ENCODE measurements around the gene ZNF600. TPM values are rescaled to one million over a fixed set of nuclear protein-coding genes. Genes with fewer than 3 reads are reported as not detected.
"Not testable (repeated sequence)": the region's sequence is repeated elsewhere in the genome, so short reads cannot be mapped to it uniquely, and the experiment has no call there.

ZNF600 gene
- total RNA-seq, 1 donor from 2014 or later = 2.3 TPM

GRCh38 chr19:52734331-52734892 lies 52.2 kb downstream of the ZNF600 start:
- peak overlapping the region; percentile 99 for H3K4me3 Mint-ChIP-seq
- peaks cover 34% of the 10 kb centered on the region for H3K4me1 Mint-ChIP-seq
- peak; percentile 11 for DNase-seq (ENCODE audit: low read depth, low spot score)
- peak overlapping the region; percentile 89 for H3K27ac Mint-ChIP-seq (ENCODE audit: unreplicated experiment)
- no peak for TF ChIP-seq CTCF (conservative IDR thresholded peaks at IDR 0.05)
- no peaks in the 10 kb centered on the region for H3K9me3 Mint-ChIP-seq
- no peaks in the 10 kb centered on the region for H3K36me3 Mint-ChIP-seq (ENCODE audit: low read depth)
- no peaks in the 10 kb centered on the region for H3K27me3 Mint-ChIP-seq (ENCODE audit: low read depth)

GRCh38 chr19:52726051-52726450 lies 60.5 kb downstream of the ZNF600 start:
- not testable (repeated sequence) for H3K4me1 Mint-ChIP-seq; H3K4me3 Mint-ChIP-seq; H3K27me3 Mint-ChIP-seq (ENCODE audit: low read depth); DNase-seq (ENCODE audit: low read depth, low spot score); H3K9me3 Mint-ChIP-seq; H3K27ac Mint-ChIP-seq (ENCODE audit: unreplicated experiment)
- H3K36me3 Mint-ChIP-seq (ENCODE audit: low read depth) = peaks cover 33% of the 10 kb centered on the region

- no peak for DNase-seq (ENCODE audit: low read depth, low spot score)
- no peak overlapping the region for H3K4me3 Mint-ChIP-seq
- no peaks in the 10 kb centered on the region for H3K27me3 Mint-ChIP-seq (ENCODE audit: low read depth)
- H3K27ac Mint-ChIP-seq (ENCODE audit: unreplicated experiment) = no peak overlapping the region
- no peaks in the 10 kb centered on the region for H3K9me3 Mint-ChIP-seq
- H3K4me1 Mint-ChIP-seq = peaks cover 4% of the 10 kb centered on the region
- no peak for TF ChIP-seq CTCF (conservative IDR thresholded peaks at IDR 0.05)
- H3K36me3 Mint-ChIP-seq (ENCODE audit: low read depth) = peaks cover 34% of the 10 kb centered on the region
Measured at GRCh38 chr19:52725528-52725961, 61.0 kb downstream of the ZNF600 start.

GRCh38 chr19:52724701-52725514 lies 61.7 kb downstream of the ZNF600 start:
- Mint-ChIP-seq H3K4me3 (no peak overlapping the region), H3K4me1 (peaks cover 4% of the 10 kb centered on the region), H3K27ac (ENCODE audit: unreplicated experiment) (peak overlapping the region; percentile 86), H3K27me3 (ENCODE audit: low read depth) (no peaks in the 10 kb centered on the region), H3K9me3 (no peaks in the 10 kb centered on the region), H3K36me3 (ENCODE audit: low read depth) (peaks cover 37% of the 10 kb centered on the region)
- no peak for TF ChIP-seq CTCF (conservative IDR thresholded peaks at IDR 0.05)
- no peak for DNase-seq (ENCODE audit: low read depth, low spot score)

GRCh38 chr19:52723907-52724598 lies 62.5 kb downstream of the ZNF600 start:
- H3K9me3 Mint-ChIP-seq; H3K4me3 Mint-ChIP-seq; H3K27me3 Mint-ChIP-seq (ENCODE audit: low read depth); H3K4me1 Mint-ChIP-seq; H3K27ac Mint-ChIP-seq (ENCODE audit: unreplicated experiment); DNase-seq (ENCODE audit: low read depth, low spot score): not testable (repeated sequence)
- peaks cover 45% of the 10 kb centered on the region for H3K36me3 Mint-ChIP-seq (ENCODE audit: low read depth)

- Mint-ChIP-seq H3K9me3 (no peaks in the 10 kb centered on the region), H3K4me1 (peaks cover under 1% of the 10 kb centered on the region), H3K27ac (ENCODE audit: unreplicated experiment) (no peak overlapping the region), H3K27me3 (ENCODE audit: low read depth) (no peaks in the 10 kb centered on the region), H3K36me3 (ENCODE audit: low read depth) (peaks cover 46% of the 10 kb centered on the region), H3K4me3 (no peak overlapping the region)
- no peak for TF ChIP-seq CTCF (conservative IDR thresholded peaks at IDR 0.05)
- DNase-seq (ENCODE audit: low read depth, low spot score) = no peak
Measured at GRCh38 chr19:52722062-52723003, 64.3 kb downstream of the ZNF600 start.

- not testable (repeated sequence) for H3K27ac Mint-ChIP-seq (ENCODE audit: unreplicated experiment); H3K27me3 Mint-ChIP-seq (ENCODE audit: low read depth); H3K4me3 Mint-ChIP-seq; H3K9me3 Mint-ChIP-seq; DNase-seq (ENCODE audit: low read depth, low spot score)
- peaks cover 50% of the 10 kb centered on the region for H3K36me3 Mint-ChIP-seq (ENCODE audit: low read depth)
- peaks cover 17% of the 10 kb centered on the region for H3K4me1 Mint-ChIP-seq
Measured at GRCh38 chr19:52720541-52720940, 66.0 kb downstream of the ZNF600 start.
